Measurements from ENCODE around the gene LAIR1. TPM values are rescaled to one million over a fixed set of nuclear protein-coding genes. Genes with fewer than 3 reads are reported as not detected.
"Not testable (repeated sequence)": the region's sequence is repeated elsewhere in the genome, so short reads cannot be mapped to it uniquely, and the experiment has no call there.

LAIR1 gene
- total RNA-seq, 1 experiment from 2014 or later = not detected

GRCh38 chr19:54383330-54383729 lies 18.6 kb upstream of the LAIR1 start:
- Histone ChIP-seq H3K27ac (no peak overlapping the region), H3K4me1 (replicated peaks; ENCODE audit: insufficient read depth) (no peaks in the 10 kb centered on the region), H3K4me2 (no peak overlapping the region), H3K9me3 (ENCODE audit: insufficient read depth, low read depth) (peaks cover 3% of the 10 kb centered on the region; the same call in 1 of the 2 replicates), H3K79me2 (ENCODE audit: low read depth) (no peaks in the 10 kb centered on the region), H4K20me1 (ENCODE audit: insufficient read depth) (no peaks in the 10 kb centered on the region; the same call in 1 of the 2 replicates), H3K4me3 (no peak overlapping the region), H3F3A (ENCODE audit: insufficient read depth, low read depth) (no peaks in the 10 kb centered on the region), H3K36me3 (ENCODE audit: low read depth) (no peaks in the 10 kb centered on the region), H3K9me2 (ENCODE audit: insufficient read depth) (no peaks in the 10 kb centered on the region), H2AFZ (no peak overlapping the region), H3K27me3 (ENCODE audit: insufficient read depth, low read depth) (peaks cover 75% of the 10 kb centered on the region)
- no TSS peak for BruUV-seq (replicated peaks)
- intact Hi-C loops (cut with micrococcal nuclease; ENCODE audit: unreplicated experiment) = no loop called here
- CTCF ChIA-PET = interaction anchor here (0.9 kb wide), 1 partner anchor 117 kb away, joined by 7 read pairs; no protein-coding TSS in a partner anchor
- DNase-seq = no peak
- POLR2A ChIA-PET (ENCODE audit: unreplicated experiment) = no interaction called here
- TF ChIP-seq CTCF (conservative IDR thresholded peaks at IDR 0.05) (no peak), EZH2 (IDR thresholded peaks at IDR 0.05; ENCODE audit: low read depth) (no peak)

GRCh38 chr19:54382041-54382440 lies 17.3 kb upstream of the LAIR1 start:
- H3K9me3 ChIP-seq (ENCODE audit: insufficient read depth, low read depth); intact Hi-C loops (cut with micrococcal nuclease; ENCODE audit: unreplicated experiment); H3K27ac ChIP-seq; DNase-seq; H3K9me2 ChIP-seq (ENCODE audit: insufficient read depth); H3F3A ChIP-seq (ENCODE audit: insufficient read depth, low read depth); POLR2A ChIA-PET (ENCODE audit: unreplicated experiment); H3K4me2 ChIP-seq; H3K79me2 ChIP-seq (ENCODE audit: low read depth); BruUV-seq (replicated peaks); H4K20me1 ChIP-seq (ENCODE audit: insufficient read depth); H2AFZ ChIP-seq; H3K4me1 ChIP-seq (replicated peaks; ENCODE audit: insufficient read depth); H3K36me3 ChIP-seq (ENCODE audit: low read depth); H3K4me3 ChIP-seq: not testable (repeated sequence)
- CTCF ChIA-PET = interaction anchor here (0.7 kb wide), 1 partner anchor 701 kb away, joined by 3 read pairs; no protein-coding TSS in a partner anchor
- H3K27me3 ChIP-seq (ENCODE audit: insufficient read depth, low read depth) = peaks cover 73% of the 10 kb centered on the region

GRCh38 chr19:54380897-54381296 lies 16.2 kb upstream of the LAIR1 start:
- no peak overlapping the region for H3K4me3 ChIP-seq
- no peaks in the 10 kb centered on the region for H3F3A ChIP-seq (ENCODE audit: insufficient read depth, low read depth)
- no peak for DNase-seq
- no peaks in the 10 kb centered on the region; the same call in 1 of the 2 replicates for H4K20me1 ChIP-seq (ENCODE audit: insufficient read depth)
- CTCF ChIA-PET = no interaction called here
- POLR2A ChIA-PET (ENCODE audit: unreplicated experiment) = no interaction called here
- no peak overlapping the region for H3K27ac ChIP-seq
- peaks cover 71% of the 10 kb centered on the region for H3K27me3 ChIP-seq (ENCODE audit: insufficient read depth, low read depth)
- TF ChIP-seq CTCF (conservative IDR thresholded peaks at IDR 0.05) (no peak), EZH2 (IDR thresholded peaks at IDR 0.05; ENCODE audit: low read depth) (no peak)
- H3K9me3 ChIP-seq (ENCODE audit: insufficient read depth, low read depth) = peaks cover 3% of the 10 kb centered on the region; the same call in 1 of the 2 replicates
- H3K36me3 ChIP-seq (ENCODE audit: low read depth) = no peaks in the 10 kb centered on the region
- no peaks in the 10 kb centered on the region for H3K4me1 ChIP-seq (replicated peaks; ENCODE audit: insufficient read depth)
- intact Hi-C loops (cut with micrococcal nuclease; ENCODE audit: unreplicated experiment) = no loop called here
- H3K9me2 ChIP-seq (ENCODE audit: insufficient read depth) = no peaks in the 10 kb centered on the region
- no peaks in the 10 kb centered on the region for H3K79me2 ChIP-seq (ENCODE audit: low read depth)
- BruUV-seq (replicated peaks) = no TSS peak
- no peak overlapping the region for H3K4me2 ChIP-seq
- no peak overlapping the region for H2AFZ ChIP-seq

- no peak overlapping the region for H2AFZ ChIP-seq
- H3K9me3 ChIP-seq (ENCODE audit: insufficient read depth, low read depth) = no peaks in the 10 kb centered on the region
- H3K4me2 ChIP-seq = no peak overlapping the region
- ChIA-PET POLR2A (ENCODE audit: unreplicated experiment) (no interaction called here), CTCF (no interaction called here)
- intact Hi-C loops (cut with micrococcal nuclease; ENCODE audit: unreplicated experiment) = no loop called here
- no peak overlapping the region for H3K4me3 ChIP-seq
- no peak for TF ChIP-seq EZH2 (IDR thresholded peaks at IDR 0.05; ENCODE audit: low read depth)
- no peak for TF ChIP-seq CTCF (conservative IDR thresholded peaks at IDR 0.05)
- no peaks in the 10 kb centered on the region for H3K36me3 ChIP-seq (ENCODE audit: low read depth)
- BruUV-seq (replicated peaks) = no TSS peak
- no peaks in the 10 kb centered on the region for H3K9me2 ChIP-seq (ENCODE audit: insufficient read depth)
- peaks cover 73% of the 10 kb centered on the region for H3K27me3 ChIP-seq (ENCODE audit: insufficient read depth, low read depth)
- H3K27ac ChIP-seq = no peak overlapping the region
- DNase-seq = no peak
- H3K79me2 ChIP-seq (ENCODE audit: low read depth) = no peaks in the 10 kb centered on the region
- H3F3A ChIP-seq (ENCODE audit: insufficient read depth, low read depth) = no peaks in the 10 kb centered on the region
- H3K4me1 ChIP-seq (replicated peaks; ENCODE audit: insufficient read depth) = no peaks in the 10 kb centered on the region
- H4K20me1 ChIP-seq (ENCODE audit: insufficient read depth) = no peaks in the 10 kb centered on the region; the same call in 1 of the 2 replicates
Observed at GRCh38 chr19:54379187-54379678, 14.5 kb upstream of the LAIR1 start.

Data from PC-9 (cell line).